Mesenchymal stem cell (in vitro differentiated cells and primary cell): ENCODE results near the gene RIMS4.

ENCODE experiments used
- DNase-seq: peaks from one replicate; pipeline ENCODE4 v3.0.0-alpha.2; 2013
- H2AFZ ChIP-seq: one replicate; pipeline ENCODE4 v1.6.1; 2013; ENCODE audit warnings: low read depth, mild to moderate bottlenecking, control low read depth, inconsistent platforms, low read length, moderate library complexity
- H2AK5ac ChIP-seq: 2 replicates; pipeline ENCODE4 v1.6.1; 2013; ENCODE audit warnings: low read length, moderate library complexity, mild to moderate bottlenecking, inconsistent platforms; ENCODE audit not compliant: severe bottlenecking
- H2BK120ac ChIP-seq: one replicate; pipeline ENCODE4 v1.6.1; 2013; ENCODE audit warnings: low read depth, mild to moderate bottlenecking, inconsistent platforms, low read length, moderate library complexity
- H2BK12ac ChIP-seq, 2 experiments: one replicate each; pipeline ENCODE4 v1.6.1; 2013; ENCODE audit warnings: inconsistent platforms in 2 of 2, low read length in 2 of 2, mild to moderate bottlenecking in 2 of 2, moderate library complexity in 2 of 2, control low read depth in 1 of 2
- H2BK15ac ChIP-seq: one replicate; pipeline ENCODE4 v1.6.1; 2013; ENCODE audit warnings: mild to moderate bottlenecking, low read depth, inconsistent platforms; ENCODE audit not compliant: poor library complexity, severe bottlenecking
- H2BK5ac ChIP-seq: 2 replicates; pipeline ENCODE4 v1.6.1; 2013; ENCODE audit warnings: low read depth, mild to moderate bottlenecking, low read length, control low read depth, inconsistent platforms; ENCODE audit not compliant: poor library complexity, severe bottlenecking
- H3K14ac ChIP-seq, 2 experiments: one replicate each; pipeline ENCODE4 v1.6.1; 2013; ENCODE audit warnings: inconsistent platforms in 2 of 2, low read length in 2 of 2, control low read depth in 1 of 2, mild to moderate bottlenecking in 1 of 2, moderate library complexity in 1 of 2
- H3K18ac ChIP-seq, 2 experiments: one replicate each; pipeline ENCODE4 v1.6.1; 2013; ENCODE audit warnings: inconsistent platforms in 2 of 2, low read length in 2 of 2, control low read depth in 1 of 2, low read depth in 1 of 2, mild to moderate bottlenecking in 1 of 2
- H3K23ac ChIP-seq, 2 experiments: one replicate each; pipeline ENCODE4 v1.6.1; 2013; ENCODE audit warnings: inconsistent platforms in 2 of 2, low read length in 2 of 2, mild to moderate bottlenecking in 2 of 2, moderate library complexity in 2 of 2, control low read depth in 1 of 2
- H3K27ac ChIP-seq: 2 replicates; pipeline ENCODE4 v1.5.1; 2013; ENCODE audit warnings: mild to moderate bottlenecking, moderate library complexity, low read length, control low read depth, inconsistent platforms; ENCODE audit not compliant: poor library complexity, severe bottlenecking
- H3K27me3 ChIP-seq, 2 experiments: 2 replicates each; pipeline versions ENCODE4 v1.6.1 to v1.7.0; 2013; ENCODE audit warnings: low read length in 2 of 2, mild to moderate bottlenecking in 2 of 2, moderate library complexity in 2 of 2, control low read depth in 1 of 2, inconsistent platforms in 1 of 2; ENCODE audit not compliant: control insufficient read depth in 1 of 2, insufficient read depth in 1 of 2
- H3K36me3 ChIP-seq, 2 experiments: 2 replicates each; pipeline versions ENCODE4 v1.6.1 to v1.7.0; 2013; ENCODE audit warnings: low read length in 2 of 2, control low read depth in 1 of 2, inconsistent platforms in 1 of 2, low read depth in 1 of 2, mild to moderate bottlenecking in 1 of 2; ENCODE audit not compliant: insufficient read depth in 2 of 2, control insufficient read depth in 1 of 2
- H3K4ac ChIP-seq, 2 experiments: one replicate each; pipeline ENCODE4 v1.6.1; 2013; ENCODE audit warnings: inconsistent platforms in 2 of 2, low read length in 2 of 2, mild to moderate bottlenecking in 2 of 2, moderate library complexity in 2 of 2, control low read depth in 1 of 2, low read depth in 1 of 2
- H3K4me1 ChIP-seq: 2 replicates; pipeline ENCODE4 v1.6.1; 2013; ENCODE audit warnings: low read depth, low read length, control low read depth; ENCODE audit not compliant: control insufficient read depth, insufficient read depth
- H3K4me2 ChIP-seq: 2 replicates; pipeline ENCODE4 v1.6.1; 2013; ENCODE audit warnings: low read length, mild to moderate bottlenecking, inconsistent platforms; ENCODE audit not compliant: poor library complexity, severe bottlenecking
- H3K4me3 ChIP-seq, 2 experiments: 2 replicates each; pipeline versions ENCODE4 v1.5.1 to v1.7.0; 2013; ENCODE audit warnings: low read length in 2 of 2, mild to moderate bottlenecking in 2 of 2, control low read depth in 1 of 2, low read depth in 1 of 2; ENCODE audit not compliant: insufficient read depth in 1 of 2
- H3K79me1 ChIP-seq: replicated peaks from 2 replicates; pipeline ENCODE4 v1.6.1; 2013; ENCODE audit warnings: mild to moderate bottlenecking, control low read depth, low read length, inconsistent platforms; ENCODE audit not compliant: poor library complexity, severe bottlenecking
- H3K9ac ChIP-seq: 2 replicates; pipeline ENCODE4 v1.7.0; 2013; ENCODE audit warnings: mild to moderate bottlenecking, low read length, moderate library complexity
- H3K9me3 ChIP-seq: 2 replicates; pipeline ENCODE4 v1.7.0; 2013; ENCODE audit warnings: mild to moderate bottlenecking, low read length; ENCODE audit not compliant: control insufficient read depth
- H4K8ac ChIP-seq: one replicate; pipeline ENCODE4 v1.6.1; 2013; ENCODE audit warnings: inconsistent platforms, mild to moderate bottlenecking, low read length, moderate library complexity
- H4K91ac ChIP-seq: one replicate; pipeline ENCODE4 v1.6.1; 2013; ENCODE audit warnings: mild to moderate bottlenecking, low read length, inconsistent platforms
- WGBS: methylation state at CpG from one replicate; pipeline ENCODE4 v1.1.7; 2013; ENCODE audit warnings: mixed read lengths; 5-methylcytosine and 5-hydroxymethylcytosine counted together

The RIMS4 gene

GRCh38 chr20:44832724-44833123 is 22.4 kb upstream of the RIMS4 start:
- DNase-seq: no peak
- H3K9me3 ChIP-seq: peaks cover 6% of the 10 kb centered on the region
- no peak overlapping the region for H3K9ac ChIP-seq
- H2BK5ac ChIP-seq: no peak overlapping the region
- H2AFZ ChIP-seq: no peak overlapping the region
- H3K36me3 ChIP-seq: no peaks in the 10 kb centered on the region
- H4K8ac ChIP-seq: no peak overlapping the region
- H3K4me1 ChIP-seq: no peaks in the 10 kb centered on the region
- WGBS: 84% methylated on average over 3 of the region's 3 CpGs
- no peak overlapping the region for H2AK5ac ChIP-seq
- H2BK120ac ChIP-seq: no peak overlapping the region
- no peak overlapping the region for H2BK12ac ChIP-seq
- H3K79me1 ChIP-seq: no peaks in the 10 kb centered on the region
- no peak overlapping the region for H3K4me2 ChIP-seq
- no peak overlapping the region for H3K4me3 ChIP-seq
- no peak overlapping the region for H3K18ac ChIP-seq
- peaks cover 35 to 72% of the 10 kb centered on the region in 2 experiments for H3K27me3 ChIP-seq
- H3K23ac ChIP-seq: no peak overlapping the region
- H3K4ac ChIP-seq: no peak overlapping the region
- no peak overlapping the region for H3K14ac ChIP-seq
- H3K27ac ChIP-seq: no peak overlapping the region
- no peak overlapping the region for H2BK15ac ChIP-seq
- H4K91ac ChIP-seq: no peak overlapping the region

GRCh38 chr20:44830995-44831394 is 20.6 kb upstream of the RIMS4 start:
- Histone ChIP-seq H2BK15ac (no peak overlapping the region), H4K8ac (no peak overlapping the region), H3K23ac (no peak overlapping the region), H2AK5ac (no peak overlapping the region), H3K4me2 (no peak overlapping the region), H3K9ac (no peak overlapping the region), H2BK120ac (no peak overlapping the region), H3K4me1 (no peaks in the 10 kb centered on the region), H3K27me3 (peaks cover 18 to 55% of the 10 kb centered on the region in 2 experiments), H3K79me1 (no peaks in the 10 kb centered on the region), H4K91ac (no peak overlapping the region), H3K9me3 (peaks cover 6% of the 10 kb centered on the region), H3K18ac (no peak overlapping the region), H3K4ac (no peak overlapping the region), H3K36me3 (no peaks in the 10 kb centered on the region), H3K14ac (no peak overlapping the region), H2AFZ (no peak overlapping the region), H3K27ac (no peak overlapping the region), H2BK12ac (no peak overlapping the region), H3K4me3 (no peak overlapping the region), H2BK5ac (no peak overlapping the region)
- WGBS: 100% methylated on average over 1 of the region's 1 CpG
- no peak for DNase-seq

- H4K91ac ChIP-seq: no peak overlapping the region
- no peak overlapping the region for H3K9ac ChIP-seq
- H2AFZ ChIP-seq: no peak overlapping the region
- no peak overlapping the region for H2BK15ac ChIP-seq
- no peak overlapping the region for H3K14ac ChIP-seq
- no peak overlapping the region for H3K4me3 ChIP-seq
- H3K4ac ChIP-seq: no peak overlapping the region
- no peak overlapping the region for H3K27ac ChIP-seq
- no peak overlapping the region for H4K8ac ChIP-seq
- H3K18ac ChIP-seq: no peak overlapping the region
- H3K9me3 ChIP-seq: peaks cover 6% of the 10 kb centered on the region
- DNase-seq: no peak
- H3K36me3 ChIP-seq: no peaks in the 10 kb centered on the region
- no peak overlapping the region for H2BK5ac ChIP-seq
- no peak overlapping the region for H3K4me2 ChIP-seq
- no peaks in the 10 kb centered on the region for H3K4me1 ChIP-seq
- H2AK5ac ChIP-seq: no peak overlapping the region
- H3K27me3 ChIP-seq: peaks cover 18 to 50% of the 10 kb centered on the region in 2 experiments
- H3K23ac ChIP-seq: no peak overlapping the region
- H2BK12ac ChIP-seq: no peak overlapping the region
- no peaks in the 10 kb centered on the region for H3K79me1 ChIP-seq
- no peak overlapping the region for H2BK120ac ChIP-seq
Measured at GRCh38 chr20:44830523-44830922, 20.2 kb upstream of the RIMS4 start.

- H2BK120ac ChIP-seq: no peak overlapping the region
- no peaks in the 10 kb centered on the region for H3K36me3 ChIP-seq
- no peak overlapping the region for H2AK5ac ChIP-seq
- no peak overlapping the region for H2BK12ac ChIP-seq
- H3K9me3 ChIP-seq: peaks cover 6% of the 10 kb centered on the region
- no peak overlapping the region for H3K4me3 ChIP-seq
- H3K79me1 ChIP-seq: no peaks in the 10 kb centered on the region
- 71% methylated on average over 5 of the region's 5 CpGs for WGBS
- no peak overlapping the region for H3K4me2 ChIP-seq
- H2BK15ac ChIP-seq: no peak overlapping the region
- H3K27ac ChIP-seq: no peak overlapping the region
- H4K8ac ChIP-seq: no peak overlapping the region
- no peak overlapping the region for H3K4ac ChIP-seq
- no peak overlapping the region for H3K14ac ChIP-seq
- H3K23ac ChIP-seq: no peak overlapping the region
- no peak overlapping the region for H3K18ac ChIP-seq
- H2AFZ ChIP-seq: no peak overlapping the region
- H3K9ac ChIP-seq: no peak overlapping the region
- no peak overlapping the region for H4K91ac ChIP-seq
- peaks cover 16 to 42% of the 10 kb centered on the region in 2 experiments for H3K27me3 ChIP-seq
- no peak for DNase-seq
- no peak overlapping the region for H2BK5ac ChIP-seq
- no peaks in the 10 kb centered on the region for H3K4me1 ChIP-seq
Measured at GRCh38 chr20:44829688-44830087, 19.3 kb upstream of the RIMS4 start.
